HepG2 (cell line): Measurements from ENCODE around the gene PSD. TPM values are rescaled to one million over a fixed set of nuclear protein-coding genes. Genes with fewer than 3 reads are reported as not detected.

Experiments used
- EEA1 ChIP-seq: sonication (generic); formaldehyde crosslinking; IDR thresholded peaks from 2 replicates; pipeline ENCODE4 v1.5.1; 2020; ENCODE audit warnings: mild to moderate bottlenecking, missing genetic modification reagents, borderline replicate concordance
- FOXA3 ChIP-seq: IDR thresholded peaks from 2 replicates; pipeline ENCODE4 v1.6.1; 2016; ENCODE audit warnings: missing genetic modification reagents, missing compliant biosample characterization
- GATA4 ChIP-seq: sonication (generic); IDR thresholded peaks from 2 replicates; pipeline ENCODE4 v1.6.1; 2016; ENCODE audit warnings: antibody characterized with exemption, low read depth, borderline replicate concordance
- GFI1 ChIP-seq: sonication (generic); formaldehyde crosslinking; IDR thresholded peaks from 2 replicates; pipeline ENCODE4 v1.5.0; 2020; ENCODE audit warnings: missing genetic modification reagents, mild to moderate bottlenecking, borderline replicate concordance
- MED1 ChIP-seq: sonication (generic); formaldehyde crosslinking; IDR thresholded peaks from 2 replicates; pipeline ENCODE4 v1.4.0; 2020; ENCODE audit warnings: missing genetic modification reagents
- NFATC3 ChIP-seq: sonication (generic); formaldehyde crosslinking; IDR thresholded peaks from 2 replicates; pipeline ENCODE4 v1.5.1; 2020; ENCODE audit warnings: mild to moderate bottlenecking, missing genetic modification reagents
- POLR2A ChIP-seq, 2 experiments: IDR thresholded peaks; 2 replicates each; pipeline ENCODE4 v1.6.1; 2011; ENCODE audit warnings: low read depth in 2 of 2, low read length in 2 of 2, mild to moderate bottlenecking in 1 of 2, moderate library complexity in 1 of 2; ENCODE audit not compliant: insufficient read depth in 1 of 2
- SOX6 ChIP-seq, 2 experiments: fragments of 450-650 bp in 1 of 2; sonication (generic) in 1 of 2; formaldehyde crosslinking in 1 of 2; IDR thresholded peaks; 2 replicates each; pipeline versions ENCODE4 v1.4.0 to v1.6.1; 2017 to 2020; ENCODE audit warnings: antibody characterized with exemption in 1 of 2, mild to moderate bottlenecking in 1 of 2, missing genetic modification reagents in 1 of 2
- SRF ChIP-seq: IDR thresholded peaks from 2 replicates; pipeline ENCODE4 v1.6.1; 2011; ENCODE audit warnings: mild to moderate bottlenecking, low read depth, low read length, moderate library complexity
- STAG1 ChIP-seq: sonication (generic); formaldehyde crosslinking; IDR thresholded peaks from 2 replicates; pipeline ENCODE4 v1.4.0; 2020; ENCODE audit warnings: missing genetic modification reagents
- ZNF317 ChIP-seq: sonication (generic); formaldehyde crosslinking; IDR thresholded peaks from 2 replicates; pipeline ENCODE4 v1.5.0; 2020; ENCODE audit warnings: mild to moderate bottlenecking, missing genetic modification reagents
- ZNF383 ChIP-seq: sonication (generic); formaldehyde crosslinking; IDR thresholded peaks from 2 replicates; pipeline ENCODE4 v1.4.0; 2020; ENCODE audit warnings: missing genetic modification reagents, mild to moderate bottlenecking, borderline replicate concordance
- ZNF577 ChIP-seq: sonication (generic); formaldehyde crosslinking; IDR thresholded peaks from 2 replicates; pipeline ENCODE4 v1.4.0; 2020; ENCODE audit warnings: mild to moderate bottlenecking, low read depth, missing genetic modification reagents, borderline replicate concordance
- ZNF615 ChIP-seq: sonication (generic); formaldehyde crosslinking; IDR thresholded peaks from 2 replicates; pipeline ENCODE4 v1.5.0; 2020; ENCODE audit warnings: mild to moderate bottlenecking, missing genetic modification reagents, borderline replicate concordance
- ZNF674 ChIP-seq: sonication (generic); formaldehyde crosslinking; IDR thresholded peaks from 2 replicates; pipeline ENCODE4 v1.5.0; 2020; ENCODE audit warnings: low read depth, mild to moderate bottlenecking, missing genetic modification reagents
- ZNF746 ChIP-seq: sonication (generic); formaldehyde crosslinking; IDR thresholded peaks from 2 replicates; pipeline ENCODE4 v1.8.0; 2022; ENCODE audit warnings: mild to moderate bottlenecking, missing genetic modification reagents
- ZNF781 ChIP-seq: sonication (generic); formaldehyde crosslinking; IDR thresholded peaks from 2 replicates; pipeline ENCODE4 v1.5.1; 2020; ENCODE audit warnings: borderline replicate concordance, mild to moderate bottlenecking, missing genetic modification reagents; ENCODE audit errors: not compliant biosample characterization
- ZNF83 ChIP-seq: sonication (generic); formaldehyde crosslinking; IDR thresholded peaks from 2 replicates; pipeline ENCODE4 v1.4.0; 2020; ENCODE audit warnings: missing genetic modification reagents, mild to moderate bottlenecking, borderline replicate concordance
- ZSCAN31 ChIP-seq: sonication (generic); formaldehyde crosslinking; IDR thresholded peaks from 2 replicates; pipeline ENCODE4 v1.5.0; 2020; ENCODE audit warnings: low read depth, mild to moderate bottlenecking, missing genetic modification reagents
- polyA plus RNA-seq, 8 experiments: library from polyadenylated mRNA; depleted of rRNA in 3 of 8; stranded (reverse) in 7 of 8; unstranded in 1 of 8; fragments of >200 nt; fragmentation: Illumina TruSeq in 4 of 8; extraction: Trizol in 4 of 8; gene quantifications; 2 replicates each; pipeline versions ENCODE4 v1.2.1 to v1.2.3, GENCODE V29; 2011 to 2016; ENCODE audit warnings: low read depth in 4 of 8, missing spikeins in 1 of 8, mixed read lengths in 1 of 8; ENCODE audit not compliant: insufficient read depth in 1 of 8
- total RNA-seq, 5 experiments: library from RNA; depleted of rRNA; stranded (reverse); fragments of >200 nt; fragmentation: Illumina TruSeq; extraction: Trizol; gene quantifications; 2 replicates each; pipeline ENCODE4 v1.2.3, GENCODE V29; 2016; ENCODE audit warnings: low read depth in 1 of 5
- TF ChIP-seq, protein P1 (sequence below): sonication (generic); formaldehyde crosslinking; conservative IDR thresholded peaks from 2 replicates; pipeline ENCODE4 v1.5.0; 2020; ENCODE audit warnings: missing genetic modification reagents
- TF ChIP-seq, protein P2 (sequence below): sonication (generic); formaldehyde crosslinking; IDR thresholded peaks from 2 replicates; pipeline ENCODE4 v1.4.0; 2020; ENCODE audit warnings: missing genetic modification reagents
- TF ChIP-seq, protein P3 (sequence below): sonication (generic); formaldehyde crosslinking; IDR thresholded peaks from 2 replicates; pipeline ENCODE4 v1.4.0; 2020; ENCODE audit warnings: missing genetic modification reagents
- TF ChIP-seq, protein P4 (sequence below): sonication (generic); formaldehyde crosslinking; IDR thresholded peaks from 2 replicates; pipeline ENCODE4 v1.5.0; 2020; ENCODE audit warnings: missing genetic modification reagents

PSD gene
- total and polyA plus RNA-seq, 2 of the 13 experiments (the other 11 are each of a cell fraction or from before 2014, with no cell fraction given), result 0.35 to 0.58 TPM

DNA sequence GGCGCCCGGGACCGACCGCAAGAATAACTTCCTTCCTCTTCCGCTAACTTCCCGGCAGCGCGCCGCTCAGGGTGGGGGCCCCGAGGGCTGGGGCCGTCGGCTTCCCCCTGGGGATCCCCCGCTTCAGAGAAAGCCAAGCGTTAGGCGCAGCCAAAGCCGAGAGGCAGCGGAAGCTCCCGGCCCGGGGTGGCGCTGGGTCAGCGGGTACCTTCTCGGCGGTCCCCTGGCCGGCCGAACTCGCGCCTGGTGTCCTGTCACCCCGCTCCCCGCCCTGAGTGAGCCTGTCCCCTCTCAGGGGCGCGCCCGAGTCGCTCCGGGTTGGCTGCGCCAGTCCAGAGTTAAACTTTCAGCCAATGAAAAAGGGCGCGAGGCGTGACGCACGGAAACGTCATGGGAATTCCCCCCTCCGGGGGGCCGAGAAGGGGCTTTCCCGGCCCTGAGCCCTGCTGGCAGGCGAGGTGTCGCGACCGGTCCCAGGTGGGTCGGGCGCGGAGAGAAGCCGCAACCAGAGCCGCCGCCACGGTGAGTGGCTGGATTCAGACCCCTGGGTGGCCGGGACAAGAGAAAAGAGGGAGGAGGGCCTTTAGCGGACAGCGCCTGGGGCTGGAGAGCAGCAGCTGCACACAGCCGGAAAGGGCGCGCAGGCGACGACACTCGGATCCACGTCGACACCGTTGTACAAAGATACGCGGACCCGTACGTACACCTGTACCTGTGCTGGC lies 24.3 kb downstream of the PSD start (continued):
- TF ChIP-seq ZNF83 (CRISPR knock-in tag), result no peak; the same call in 1 of the 2 replicates
- no peak for TF ChIP-seq ZSCAN31 (CRISPR knock-in tag)
- TF ChIP-seq, protein P1, sequence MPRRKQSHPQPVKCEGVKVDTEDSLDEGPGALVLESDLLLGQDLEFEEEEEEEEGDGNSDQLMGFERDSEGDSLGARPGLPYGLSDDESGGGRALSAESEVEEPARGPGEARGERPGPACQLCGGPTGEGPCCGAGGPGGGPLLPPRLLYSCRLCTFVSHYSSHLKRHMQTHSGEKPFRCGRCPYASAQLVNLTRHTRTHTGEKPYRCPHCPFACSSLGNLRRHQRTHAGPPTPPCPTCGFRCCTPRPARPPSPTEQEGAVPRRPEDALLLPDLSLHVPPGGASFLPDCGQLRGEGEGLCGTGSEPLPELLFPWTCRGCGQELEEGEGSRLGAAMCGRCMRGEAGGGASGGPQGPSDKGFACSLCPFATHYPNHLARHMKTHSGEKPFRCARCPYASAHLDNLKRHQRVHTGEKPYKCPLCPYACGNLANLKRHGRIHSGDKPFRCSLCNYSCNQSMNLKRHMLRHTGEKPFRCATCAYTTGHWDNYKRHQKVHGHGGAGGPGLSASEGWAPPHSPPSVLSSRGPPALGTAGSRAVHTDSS (CRISPR knock-in tag), result no peak
- TF ChIP-seq, protein P2, sequence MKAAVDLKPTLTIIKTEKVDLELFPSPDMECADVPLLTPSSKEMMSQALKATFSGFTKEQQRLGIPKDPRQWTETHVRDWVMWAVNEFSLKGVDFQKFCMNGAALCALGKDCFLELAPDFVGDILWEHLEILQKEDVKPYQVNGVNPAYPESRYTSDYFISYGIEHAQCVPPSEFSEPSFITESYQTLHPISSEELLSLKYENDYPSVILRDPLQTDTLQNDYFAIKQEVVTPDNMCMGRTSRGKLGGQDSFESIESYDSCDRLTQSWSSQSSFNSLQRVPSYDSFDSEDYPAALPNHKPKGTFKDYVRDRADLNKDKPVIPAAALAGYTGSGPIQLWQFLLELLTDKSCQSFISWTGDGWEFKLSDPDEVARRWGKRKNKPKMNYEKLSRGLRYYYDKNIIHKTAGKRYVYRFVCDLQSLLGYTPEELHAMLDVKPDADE (CRISPR knock-in tag), result no peak
- no peak for TF ChIP-seq GATA4
- TF ChIP-seq SOX6 (IDR thresholded peaks at IDR 0.05), result no peak
- TF ChIP-seq SOX6 (CRISPR knock-in tag; IDR thresholded peaks at IDR 0.05), result no peak; the same call in none of the 2 replicates
- TF ChIP-seq ZNF781 (CRISPR knock-in tag), result no peak
- TF ChIP-seq ZNF317 (CRISPR knock-in tag), result peak; percentile 61
- TF ChIP-seq GFI1 (CRISPR knock-in tag), result peak; percentile 54; the same call in 1 of the 2 replicates
- peak; percentile 19; the same call in 1 of the 2 replicates for TF ChIP-seq SRF
- no peak for TF ChIP-seq ZNF674 (CRISPR knock-in tag)
- TF ChIP-seq ZNF746, result peak; percentile 55
- TF ChIP-seq MED1 (CRISPR knock-in tag), result peak; percentile 29
- no peak for TF ChIP-seq ZNF577 (CRISPR knock-in tag)
- peak; percentile 71; the same call in 1 of the 2 replicates for TF ChIP-seq STAG1 (CRISPR knock-in tag)
- TF ChIP-seq, protein P3, sequence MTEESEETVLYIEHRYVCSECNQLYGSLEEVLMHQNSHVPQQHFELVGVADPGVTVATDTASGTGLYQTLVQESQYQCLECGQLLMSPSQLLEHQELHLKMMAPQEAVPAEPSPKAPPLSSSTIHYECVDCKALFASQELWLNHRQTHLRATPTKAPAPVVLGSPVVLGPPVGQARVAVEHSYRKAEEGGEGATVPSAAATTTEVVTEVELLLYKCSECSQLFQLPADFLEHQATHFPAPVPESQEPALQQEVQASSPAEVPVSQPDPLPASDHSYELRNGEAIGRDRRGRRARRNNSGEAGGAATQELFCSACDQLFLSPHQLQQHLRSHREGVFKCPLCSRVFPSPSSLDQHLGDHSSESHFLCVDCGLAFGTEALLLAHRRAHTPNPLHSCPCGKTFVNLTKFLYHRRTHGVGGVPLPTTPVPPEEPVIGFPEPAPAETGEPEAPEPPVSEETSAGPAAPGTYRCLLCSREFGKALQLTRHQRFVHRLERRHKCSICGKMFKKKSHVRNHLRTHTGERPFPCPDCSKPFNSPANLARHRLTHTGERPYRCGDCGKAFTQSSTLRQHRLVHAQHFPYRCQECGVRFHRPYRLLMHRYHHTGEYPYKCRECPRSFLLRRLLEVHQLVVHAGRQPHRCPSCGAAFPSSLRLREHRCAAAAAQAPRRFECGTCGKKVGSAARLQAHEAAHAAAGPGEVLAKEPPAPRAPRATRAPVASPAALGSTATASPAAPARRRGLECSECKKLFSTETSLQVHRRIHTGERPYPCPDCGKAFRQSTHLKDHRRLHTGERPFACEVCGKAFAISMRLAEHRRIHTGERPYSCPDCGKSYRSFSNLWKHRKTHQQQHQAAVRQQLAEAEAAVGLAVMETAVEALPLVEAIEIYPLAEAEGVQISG, result peak; percentile 72
- TF ChIP-seq ZNF383 (CRISPR knock-in tag), result 0 out of 2 replicates have a peak, but pooled peaks have one; percentile 12
- TF ChIP-seq, protein P4, sequence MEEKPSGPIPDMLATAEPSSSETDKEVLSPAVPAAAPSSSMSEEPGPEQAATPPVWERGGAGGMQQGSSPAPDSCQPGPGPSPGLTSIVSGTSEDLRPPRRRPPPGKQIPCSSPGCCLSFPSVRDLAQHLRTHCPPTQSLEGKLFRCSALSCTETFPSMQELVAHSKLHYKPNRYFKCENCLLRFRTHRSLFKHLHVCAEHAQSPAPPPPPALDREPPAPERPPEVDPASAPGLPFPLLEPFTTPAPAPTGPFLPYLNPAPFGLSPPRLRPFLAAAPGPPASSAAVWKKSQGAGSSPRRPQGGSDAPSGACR (CRISPR knock-in tag), result no peak
- TF ChIP-seq FOXA3 (CRISPR knock-in tag), result 0 out of 2 replicates have a peak, but pooled peaks have one; percentile 6
- TF ChIP-seq NFATC3 (CRISPR knock-in tag), result no peak
- TF ChIP-seq ZNF615 (CRISPR knock-in tag), result no peak; the same call in 1 of the 2 replicates
- peak in 1 of 2 experiments; percentile 51; a peak in 2 of 4 replicates for TF ChIP-seq POLR2A (IDR thresholded peaks at IDR 0.05; ENCODE audit: insufficient read depth in 1 of 2, low read depth in 2 of 2, low read length in 2 of 2)
- TF ChIP-seq EEA1 (CRISPR knock-in tag), result no peak
